GM12891 (cell line): ENCODE data around the gene ADGRL1.

Experiments
- POLR2A ChIP-seq: IDR thresholded peaks from 2 replicates; pipeline ENCODE4 v1.6.1; 2011; ENCODE audit warnings: low read depth, low read length, control low read depth
- POLR2AphosphoS5 ChIP-seq: IDR thresholded peaks from 2 replicates; pipeline ENCODE4 v1.6.1; 2011; ENCODE audit warnings: low read depth, low read length, control low read depth
- TAF1 ChIP-seq: IDR thresholded peaks from 2 replicates; pipeline ENCODE4 v1.6.1; 2011; ENCODE audit warnings: low read depth, low read length, control low read depth

- TF ChIP-seq TAF1 (no peak), POLR2A (no peak), POLR2AphosphoS5 (no peak)
Measured at GRCh38 chr19:14159059-14159458, 46.9 kb downstream of the ADGRL1 start.
